ENCODE data around the gene TMEM151B. TPM values are rescaled to one million over a fixed set of nuclear protein-coding genes. Genes with fewer than 3 reads are reported as not detected.

TMEM151B gene
- total RNA-seq, 1 experiment from 2014 or later, result 9.9 TPM

GRCh38 chr6:44224029-44224964 is 46.0 kb upstream of the TMEM151B start:
- H3K4me1 ChIP-seq (ENCODE audit: insufficient read depth, low read length, poor library complexity, severe bottlenecking), result peaks cover 52% of the 10 kb centered on the region
- ChIA-PET POLR2A (ENCODE audit: low non-redundant PET) (interaction anchor here (0.5 to 0.9 kb wide), 2 partner anchors 23 to 678 kb away, joined by 3 to 5 read pairs; partner anchors contain the start of gene HSP90AB1), CTCF (interaction anchor here (1.1 kb wide), 1 partner anchor 13 kb away, joined by 4 read pairs; no protein-coding TSS in a partner anchor)
- TF ChIP-seq EZH2 (IDR thresholded peaks at IDR 0.05; ENCODE audit: borderline replicate concordance, low read depth, low read length, poor library complexity, severe bottlenecking), result no peak
- no peak for TF ChIP-seq CTCF (conservative IDR thresholded peaks at IDR 0.05; ENCODE audit: low read depth, low read length)
- DNase-seq (ENCODE audit: low spot score), result peak; percentile 33
- TSS peak; percentile 42 for BruUV-seq (replicated peaks)
- peak overlapping the region; percentile 59 for H3K4me3 ChIP-seq (ENCODE audit: low read depth, low read length, poor library complexity, severe bottlenecking)
- intact Hi-C loops (cut with micrococcal nuclease; ENCODE audit: unreplicated experiment), result no loop called here
- H3K27me3 ChIP-seq (replicated peaks; ENCODE audit: insufficient read depth, low read depth, low read length, poor library complexity), result no peaks in the 10 kb centered on the region
- H3K9me3 ChIP-seq (ENCODE audit: low read depth, low read length, poor library complexity, severe bottlenecking), result no peaks in the 10 kb centered on the region
- peaks cover 5% of the 10 kb centered on the region for H3K36me3 ChIP-seq (ENCODE audit: insufficient read depth, low read length, poor library complexity, severe bottlenecking)
- peak overlapping the region; percentile 55 for H3K27ac ChIP-seq (ENCODE audit: low read depth, low read length, poor library complexity, severe bottlenecking)

GRCh38 chr6:44224965-44225305 is 45.3 kb upstream of the TMEM151B start:
- no peak overlapping the region for H3K27ac ChIP-seq (ENCODE audit: low read depth, low read length, poor library complexity, severe bottlenecking)
- peaks cover 11% of the 10 kb centered on the region for H3K36me3 ChIP-seq (ENCODE audit: insufficient read depth, low read length, poor library complexity, severe bottlenecking)
- no peak for DNase-seq (ENCODE audit: low spot score)
- TF ChIP-seq EZH2 (IDR thresholded peaks at IDR 0.05; ENCODE audit: borderline replicate concordance, low read depth, low read length, poor library complexity, severe bottlenecking) (no peak), CTCF (conservative IDR thresholded peaks at IDR 0.05; ENCODE audit: low read depth, low read length) (no peak)
- BruUV-seq (replicated peaks), result no TSS peak
- ChIA-PET POLR2A (ENCODE audit: low non-redundant PET) (interaction anchor here (0.9 kb wide), 1 partner anchor 22 kb away, joined by 5 read pairs; the partner anchor contains the start of gene HSP90AB1), CTCF (no interaction called here)
- H3K9me3 ChIP-seq (ENCODE audit: low read depth, low read length, poor library complexity, severe bottlenecking), result no peaks in the 10 kb centered on the region
- peak overlapping the region; percentile 59 for H3K4me3 ChIP-seq (ENCODE audit: low read depth, low read length, poor library complexity, severe bottlenecking)
- H3K27me3 ChIP-seq (replicated peaks; ENCODE audit: insufficient read depth, low read depth, low read length, poor library complexity), result no peaks in the 10 kb centered on the region
- H3K4me1 ChIP-seq (ENCODE audit: insufficient read depth, low read length, poor library complexity, severe bottlenecking), result peaks cover 47% of the 10 kb centered on the region
- intact Hi-C loops (cut with micrococcal nuclease; ENCODE audit: unreplicated experiment), result no loop called here

- ChIA-PET POLR2A (ENCODE audit: low non-redundant PET) (no interaction called here), CTCF (interaction anchor here (1.4 kb wide), 1 partner anchor 12 kb away, joined by 11 read pairs; no protein-coding TSS in a partner anchor)
- TF ChIP-seq EZH2 (IDR thresholded peaks at IDR 0.05; ENCODE audit: borderline replicate concordance, low read depth, low read length, poor library complexity, severe bottlenecking) (no peak), CTCF (conservative IDR thresholded peaks at IDR 0.05; ENCODE audit: low read depth, low read length) (no peak)
- Histone ChIP-seq H3K27ac (ENCODE audit: low read depth, low read length, poor library complexity, severe bottlenecking) (peak overlapping the region; percentile 36), H3K36me3 (ENCODE audit: insufficient read depth, low read length, poor library complexity, severe bottlenecking) (peaks cover 20% of the 10 kb centered on the region), H3K9me3 (ENCODE audit: low read depth, low read length, poor library complexity, severe bottlenecking) (no peaks in the 10 kb centered on the region), H3K4me1 (ENCODE audit: insufficient read depth, low read length, poor library complexity, severe bottlenecking) (peaks cover 43% of the 10 kb centered on the region), H3K27me3 (replicated peaks; ENCODE audit: insufficient read depth, low read depth, low read length, poor library complexity) (no peaks in the 10 kb centered on the region), H3K4me3 (ENCODE audit: low read depth, low read length, poor library complexity, severe bottlenecking) (no peak overlapping the region)
- no peak for DNase-seq (ENCODE audit: low spot score)
- intact Hi-C loops (cut with micrococcal nuclease; ENCODE audit: unreplicated experiment), result no loop called here
- BruUV-seq (replicated peaks), result no TSS peak
Observed at GRCh38 chr6:44225579-44226325, 44.5 kb upstream of the TMEM151B start.
